ENCODE results near the gene ACKR3. TPM values are rescaled to one million over a fixed set of nuclear protein-coding genes. Genes with fewer than 3 reads are reported as not detected.

ACKR3 gene
- total RNA-seq, 1 donor from 2014 or later: 23.3 TPM

GRCh38 chr2:236568922-236569572 lies 578 bp upstream of the ACKR3 start:
- Mint-ChIP-seq H3K4me3 (ENCODE audit: low read depth) (peak overlapping the region; percentile 88), H3K9me3 (ENCODE audit: low read depth) (no peaks in the 10 kb centered on the region), H3K36me3 (ENCODE audit: insufficient read depth) (no peaks in the 10 kb centered on the region), H3K27me3 (peaks cover 47% of the 10 kb centered on the region), H3K4me1 (ENCODE audit: low read depth) (peaks cover 55% of the 10 kb centered on the region), H3K27ac (peak overlapping the region; percentile 85)
- DNase-seq (ENCODE audit: low spot score, unreplicated experiment): no peak
- TF ChIP-seq CTCF (IDR thresholded peaks at IDR 0.05; ENCODE audit: unreplicated experiment): no peak

DNA sequence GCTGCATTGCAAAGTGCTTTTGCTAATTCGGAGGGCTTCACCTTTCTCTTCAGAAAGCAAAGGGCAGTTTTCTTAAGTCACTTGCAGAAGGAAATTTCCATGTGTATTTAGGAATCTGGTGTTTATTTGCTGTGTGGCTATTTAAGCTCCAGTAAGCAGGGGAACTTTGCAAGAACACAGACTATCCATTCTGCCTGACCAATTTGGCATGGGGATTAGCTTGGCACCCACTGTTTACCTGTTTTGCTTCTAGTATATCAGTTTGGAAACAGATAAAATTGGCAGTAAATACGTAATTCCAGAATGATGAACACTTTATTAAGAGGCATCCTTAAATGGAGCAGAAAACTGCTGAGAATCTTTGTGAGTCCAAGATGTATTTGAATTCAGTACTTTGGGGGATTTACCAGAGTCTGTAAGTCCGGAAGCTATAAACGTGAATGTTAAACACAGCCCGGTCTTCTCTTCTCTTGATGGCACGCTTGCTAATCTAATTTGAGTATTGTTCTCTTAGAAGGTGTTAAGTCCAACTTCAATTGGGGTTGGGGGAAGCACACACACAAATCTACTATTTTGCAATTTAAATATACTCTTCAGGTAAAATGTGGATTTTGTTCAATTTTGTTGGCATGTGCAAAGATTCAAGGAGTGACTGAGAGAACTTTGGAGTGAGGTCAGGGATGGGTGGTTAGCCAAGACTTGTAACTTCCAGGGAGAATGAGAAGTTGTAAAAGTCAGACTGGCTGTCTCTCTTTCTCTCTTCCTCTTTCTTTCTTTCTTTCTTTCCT lies 650 bp downstream of the ACKR3 start:
- H3K4me1 Mint-ChIP-seq (ENCODE audit: low read depth): peaks cover 66% of the 10 kb centered on the region
- H3K27ac Mint-ChIP-seq: peak overlapping the region; percentile 89

GRCh38 chr2:236571145-236571544 lies 1.5 kb downstream of the ACKR3 start:
- peak overlapping the region; percentile 89 for H3K27ac Mint-ChIP-seq
- H3K27me3 Mint-ChIP-seq: peaks cover 27% of the 10 kb centered on the region
- H3K4me3 Mint-ChIP-seq (ENCODE audit: low read depth): peak overlapping the region; percentile 88
- no peaks in the 10 kb centered on the region for H3K9me3 Mint-ChIP-seq (ENCODE audit: low read depth)
- no peak for TF ChIP-seq CTCF (IDR thresholded peaks at IDR 0.05; ENCODE audit: unreplicated experiment)
- no peaks in the 10 kb centered on the region for H3K36me3 Mint-ChIP-seq (ENCODE audit: insufficient read depth)
- H3K4me1 Mint-ChIP-seq (ENCODE audit: low read depth): peaks cover 74% of the 10 kb centered on the region
- DNase-seq (ENCODE audit: low spot score, unreplicated experiment): no peak

More for the DNA sequence above, 650 bp downstream of the ACKR3 start:
- no peak for DNase-seq (ENCODE audit: low spot score, unreplicated experiment)
- Mint-ChIP-seq H3K27me3 (peaks cover 36% of the 10 kb centered on the region), H3K9me3 (ENCODE audit: low read depth) (no peaks in the 10 kb centered on the region), H3K36me3 (ENCODE audit: insufficient read depth) (no peaks in the 10 kb centered on the region), H3K4me3 (ENCODE audit: low read depth) (peak overlapping the region; percentile 88)
- no peak for TF ChIP-seq CTCF (IDR thresholded peaks at IDR 0.05; ENCODE audit: unreplicated experiment)

DNA sequence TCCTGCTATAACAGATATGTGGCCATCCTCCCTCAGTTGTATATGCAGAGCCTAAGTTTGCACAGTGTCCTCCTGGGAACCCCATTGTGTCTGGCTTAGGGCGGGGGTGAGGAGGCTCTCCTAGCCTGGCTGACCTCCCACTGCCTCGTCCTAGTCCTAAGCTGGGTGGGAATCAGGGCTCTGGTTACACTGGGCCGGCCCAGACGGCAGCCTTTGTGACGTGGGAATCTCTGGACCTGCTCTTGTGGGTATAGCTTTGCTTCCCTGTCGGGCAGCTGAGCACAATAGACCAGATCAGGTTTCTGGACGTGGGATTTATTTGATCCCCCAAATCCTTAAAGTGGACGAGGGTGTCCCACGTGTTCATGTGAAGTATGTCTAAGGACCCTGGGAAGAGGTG lies 2.9 kb downstream of the ACKR3 start:
- no peak for DNase-seq (ENCODE audit: low spot score, unreplicated experiment)
- no peak for TF ChIP-seq CTCF (IDR thresholded peaks at IDR 0.05; ENCODE audit: unreplicated experiment)
- Mint-ChIP-seq H3K36me3 (ENCODE audit: insufficient read depth) (no peaks in the 10 kb centered on the region), H3K9me3 (ENCODE audit: low read depth) (no peaks in the 10 kb centered on the region), H3K4me3 (ENCODE audit: low read depth) (peak overlapping the region; percentile 88), H3K4me1 (ENCODE audit: low read depth) (peaks cover 82% of the 10 kb centered on the region), H3K27ac (peak overlapping the region; percentile 77), H3K27me3 (peaks cover 15% of the 10 kb centered on the region)

DNA sequence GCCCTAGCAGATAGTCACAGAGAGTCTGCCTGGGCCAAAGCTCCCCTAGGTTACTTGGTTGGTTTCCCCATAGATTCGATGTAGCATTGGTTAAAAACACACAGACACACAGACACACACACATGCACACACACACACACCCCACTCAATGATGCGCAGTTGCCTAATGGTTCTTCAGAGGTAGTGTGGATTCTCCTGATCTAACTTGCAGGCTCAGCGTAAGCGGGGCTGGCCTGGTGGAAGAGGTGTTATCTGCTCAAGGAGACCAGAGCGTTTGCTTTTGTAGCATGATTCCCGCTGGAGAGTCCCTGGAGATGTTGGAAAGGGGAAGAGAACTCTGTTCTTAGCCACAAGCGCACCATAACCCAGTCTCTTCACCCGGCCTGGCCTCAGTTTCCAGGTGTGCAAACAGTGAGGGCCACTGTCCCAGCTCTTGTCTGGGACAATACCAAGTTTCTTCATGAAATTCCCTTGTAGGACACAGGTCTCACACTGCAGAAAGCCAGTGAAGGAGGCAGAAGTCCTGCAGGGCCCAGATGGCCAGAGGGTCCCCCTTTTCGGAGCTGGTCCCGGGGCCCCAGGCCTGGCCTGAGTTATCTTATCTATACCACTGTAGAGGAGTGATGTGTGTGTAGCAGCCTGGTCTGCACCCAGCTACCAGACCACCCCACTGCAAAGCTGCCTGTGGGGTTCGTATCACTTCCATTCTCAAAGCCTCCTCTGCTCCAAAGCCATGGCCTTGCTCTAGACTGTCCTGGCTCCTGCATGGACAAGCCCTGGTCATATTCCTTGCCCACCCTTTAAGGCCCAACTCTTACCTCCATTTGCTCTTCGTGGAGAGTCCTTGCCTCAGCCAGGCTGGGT lies 3.7 kb downstream of the ACKR3 start:
- Mint-ChIP-seq H3K9me3 (ENCODE audit: low read depth) (no peaks in the 10 kb centered on the region), H3K4me1 (ENCODE audit: low read depth) (peaks cover 82% of the 10 kb centered on the region), H3K4me3 (ENCODE audit: low read depth) (peak overlapping the region; percentile 88), H3K27me3 (peaks cover 15% of the 10 kb centered on the region), H3K27ac (peak overlapping the region; percentile 77), H3K36me3 (ENCODE audit: insufficient read depth) (no peaks in the 10 kb centered on the region)
- TF ChIP-seq CTCF (IDR thresholded peaks at IDR 0.05; ENCODE audit: unreplicated experiment): no peak
- no peak for DNase-seq (ENCODE audit: low spot score, unreplicated experiment)

All from progenitor cell of endocrine pancreas (in vitro differentiated cells).